IMR-90 (cell line): ENCODE results near the gene SIRT2. TPM values are rescaled to one million over a fixed set of nuclear protein-coding genes. Genes with fewer than 3 reads are reported as not detected.

Source experiments
- ATAC-seq: fragments of 200-7000 bp; cut with Tn5 transposase; 2 replicates; pipeline ENCODE4 v1.9.1; 2020; ENCODE audit warnings: low read depth, mild to moderate bottlenecking, moderate library complexity
- BruUV-seq: library from RNA; stranded (reverse); fragments of 400-500 nt; replicated peaks from 2 replicates; lab custom pipeline; 2021; lab: Mats Ljungman, UMichigan
- CTCF ChIA-PET: fragments of 300-600 bp; formaldehyde crosslinking; extraction: SDS; loops from one replicate; lab custom pipeline; 2021; ENCODE audit warnings: antibody characterized with exemption; lab: Yijun Ruan, JAX
- POLR2A ChIA-PET: fragments of 300-600 bp; sonication (Branson Sonifier 250); formaldehyde crosslinking; loops from one replicate; lab custom pipeline; 2022; ENCODE audit warnings: antibody characterized with exemption; ENCODE audit not compliant: unreplicated experiment; lab: Charles Lee
- DNase-seq: peaks from one replicate; pipeline ENCODE4 v3.0.0; 2013
- H2AFZ ChIP-seq: replicated peaks from 2 replicates; pipeline ENCODE3; 2013; ENCODE audit warnings: low read length, mild to moderate bottlenecking; ENCODE audit not compliant: poor library complexity
- H2AK5ac ChIP-seq: 2 replicates; pipeline ENCODE4 v1.6.1; 2013; ENCODE audit warnings: low read depth, low read length, inconsistent platforms
- H2AK9ac ChIP-seq: replicated peaks from 2 replicates; pipeline ENCODE3; 2013; ENCODE audit warnings: mild to moderate bottlenecking, low read depth, low read length, moderate library complexity; ENCODE audit not compliant: poor library complexity
- H2BK120ac ChIP-seq: 2 replicates; pipeline ENCODE4 v1.6.1; 2013; ENCODE audit warnings: low read depth, low read length, inconsistent platforms
- H2BK15ac ChIP-seq: 3 replicates; pipeline ENCODE4 v1.6.1; 2013; ENCODE audit warnings: low read depth, low read length, inconsistent platforms
- H2BK20ac ChIP-seq: 2 replicates; pipeline ENCODE4 v1.6.1; 2013; ENCODE audit warnings: low read depth, mild to moderate bottlenecking, inconsistent platforms, low read length, moderate library complexity
- H2BK5ac ChIP-seq: 2 replicates; pipeline ENCODE4 v1.6.1; 2013; ENCODE audit warnings: mild to moderate bottlenecking, low read depth, low read length, inconsistent platforms; ENCODE audit not compliant: poor library complexity, severe bottlenecking
- H3K14ac ChIP-seq: replicated peaks from 2 replicates; pipeline ENCODE4 v1.6.1; 2013; ENCODE audit warnings: low read depth, low read length, inconsistent platforms
- H3K18ac ChIP-seq: 2 replicates; pipeline ENCODE4 v1.6.1; 2013; ENCODE audit warnings: low read depth, low read length, control low read depth
- H3K23ac ChIP-seq: 2 replicates; pipeline ENCODE4 v1.6.1; 2013; ENCODE audit warnings: low read depth, low read length, inconsistent platforms
- H3K27ac ChIP-seq: 2 replicates; pipeline ENCODE4 v1.5.1; 2013; ENCODE audit warnings: mild to moderate bottlenecking, control low read depth, low read length; ENCODE audit not compliant: insufficient read depth
- H3K27me3 ChIP-seq: 2 replicates; pipeline ENCODE4 v1.6.1; 2013; ENCODE audit warnings: low read length; ENCODE audit not compliant: control insufficient read depth, insufficient read depth
- H3K36me3 ChIP-seq: 2 replicates; pipeline ENCODE4 v1.6.1; 2013; ENCODE audit warnings: low read length, mixed read lengths; ENCODE audit not compliant: control insufficient read depth, insufficient read depth
- H3K4ac ChIP-seq: 2 replicates; pipeline ENCODE4 v1.6.1; 2013; ENCODE audit warnings: low read depth, low read length, inconsistent platforms
- H3K4me1 ChIP-seq: 2 replicates; pipeline ENCODE4 v1.6.1; 2013; ENCODE audit warnings: low read length, mixed read lengths; ENCODE audit not compliant: control insufficient read depth, insufficient read depth
- H3K4me2 ChIP-seq: 2 replicates; pipeline ENCODE4 v1.6.1; 2013; ENCODE audit warnings: low read depth, mild to moderate bottlenecking, control low read depth, low read length, moderate library complexity
- H3K4me3 ChIP-seq: 2 replicates; pipeline ENCODE4 v1.5.1; 2013; ENCODE audit warnings: low read depth, mild to moderate bottlenecking, control low read depth, low read length, moderate library complexity; ENCODE audit not compliant: insufficient read depth
- H3K56ac ChIP-seq: 2 replicates; pipeline ENCODE4 v1.6.1; 2013; ENCODE audit warnings: low read length, inconsistent platforms; ENCODE audit not compliant: insufficient read depth; ENCODE audit errors: extremely low read depth
- H3K79me1 ChIP-seq, 2 experiments: 2 replicates each; pipeline ENCODE4 v1.6.1; 2013; ENCODE audit warnings: low read length in 2 of 2, inconsistent platforms in 1 of 2, low read depth in 1 of 2
- H3K9ac ChIP-seq: 2 replicates; pipeline ENCODE4 v1.6.1; 2013; ENCODE audit warnings: low read depth, low read length, control low read depth
- H3K9me1 ChIP-seq: 2 replicates; pipeline ENCODE4 v1.6.1; 2013; ENCODE audit warnings: low read length, inconsistent platforms; ENCODE audit not compliant: insufficient read depth
- H3K9me3 ChIP-seq: 2 replicates; pipeline ENCODE4 v1.6.1; 2013; ENCODE audit warnings: low read length; ENCODE audit not compliant: control insufficient read depth, insufficient read depth
- H4K20me1 ChIP-seq: 2 replicates; pipeline ENCODE4 v1.6.1; 2013; ENCODE audit warnings: low read length, inconsistent platforms; ENCODE audit not compliant: insufficient read depth
- H4K5ac ChIP-seq: 2 replicates; pipeline ENCODE4 v1.6.1; 2013; ENCODE audit warnings: mild to moderate bottlenecking, low read depth, low read length, control low read depth
- H4K8ac ChIP-seq, 2 experiments: 2 replicates each; pipeline ENCODE4 v1.6.1; 2013; ENCODE audit warnings: low read depth in 2 of 2, low read length in 2 of 2, control low read depth in 1 of 2, inconsistent platforms in 1 of 2
- H4K91ac ChIP-seq: 2 replicates; pipeline ENCODE4 v1.6.1; 2013; ENCODE audit warnings: low read depth, low read length, inconsistent platforms; ENCODE audit not compliant: insufficient read depth
- BHLHE40 ChIP-seq: fragments of 150-350 bp; IDR thresholded peaks from 2 replicates; pipeline ENCODE4 v1.6.1; 2016; ENCODE audit warnings: mild to moderate bottlenecking, low read depth, low read length
- CEBPB ChIP-seq: IDR thresholded peaks from 2 replicates; pipeline ENCODE4 v1.6.1; 2012; ENCODE audit warnings: low read depth, low read length, improper control_type of control experiment
- CHD1 ChIP-seq: IDR thresholded peaks from 2 replicates; pipeline ENCODE4 v1.6.1; 2012; ENCODE audit warnings: low read depth, low read length, improper control_type of control experiment
- FOS ChIP-seq: fragments of 150-350 bp; IDR thresholded peaks from 2 replicates; pipeline ENCODE4 v1.6.1; 2016; ENCODE audit warnings: low read depth, low read length
- MAFK ChIP-seq: IDR thresholded peaks from 2 replicates; pipeline ENCODE4 v1.6.1; 2012; ENCODE audit warnings: low read depth, low read length, improper control_type of control experiment
- MXI1 ChIP-seq: IDR thresholded peaks from 2 replicates; pipeline ENCODE4 v1.6.1; 2012; ENCODE audit warnings: low read depth, mild to moderate bottlenecking, low read length, moderate library complexity, borderline replicate concordance
- POLR2A ChIP-seq: IDR thresholded peaks from 2 replicates; pipeline ENCODE4 v1.6.1; 2012; ENCODE audit warnings: mild to moderate bottlenecking, low read depth, low read length
- RAD21 ChIP-seq: IDR thresholded peaks from 2 replicates; pipeline ENCODE4 v1.6.1; 2012; ENCODE audit warnings: low read length, improper control_type of control experiment
- RCOR1 ChIP-seq: IDR thresholded peaks from 2 replicates; pipeline ENCODE4 v1.6.1; 2012; ENCODE audit warnings: mild to moderate bottlenecking, low read length, improper control_type of control experiment; ENCODE audit not compliant: insufficient replicate concordance
- RFX5 ChIP-seq: IDR thresholded peaks from 2 replicates; pipeline ENCODE4 v1.8.0; 2012; ENCODE audit warnings: low read depth, mild to moderate bottlenecking, low read length, moderate library complexity
- SMC3 ChIP-seq: fragments of 150-350 bp; IDR thresholded peaks from 2 replicates; pipeline ENCODE4 v1.6.1; 2016; ENCODE audit warnings: low read depth, mild to moderate bottlenecking, antibody characterized with exemption, low read length, moderate library complexity
- WGBS, 2 experiments: methylation state at CpG; one replicate each; pipeline versions ENCODE4 v1.1.5 to v1.1.7; 2013; ENCODE audit warnings: missing lambda C conversion rate in 2 of 2; ENCODE audit not compliant: insufficient read length in 1 of 2; ENCODE audit errors: extremely low coverage in 2 of 2; 5-methylcytosine and 5-hydroxymethylcytosine counted together
- dilution Hi-C: fragments of 300-500 bp; cut with HindIII; formaldehyde crosslinking; loops from one replicate; pipeline ENCODE4 v1.14.3; 2018; ENCODE audit warnings: low sequenced_read_pairs; ENCODE audit not compliant: unreplicated experiment
- in situ Hi-C: fragments of 300-500 bp; cut with MboI; formaldehyde crosslinking; loops from 3 replicates; pipeline ENCODE4 v1.14.3; 2019; ENCODE audit warnings: low sequenced_read_pairs, inconsistent platforms, mixed read lengths
- intact Hi-C: fragments of 100-400 bp; cut with micrococcal nuclease; formaldehyde crosslinking; loops from 2 replicates; pipeline ENCODE4 v1.10.0; 2022
- polyA plus RNA-seq, 3 experiments: library from polyadenylated mRNA; depleted of rRNA; stranded (reverse); fragments of >200 nt; gene quantifications; 2 replicates each; pipeline ENCODE4 v1.2.3, GENCODE V29; 2012; ENCODE audit warnings: low replicate concordance in 1 of 3
- total RNA-seq: library from RNA; depleted of rRNA; stranded (reverse); fragments of >200 nt; gene quantifications from 2 replicates; pipeline ENCODE4 v1.2.3, GENCODE V29; 2012
- TF ChIP-seq, protein P1 (sequence below): fragments of 150-350 bp; IDR thresholded peaks from 2 replicates; pipeline ENCODE4 v1.6.1; 2017; ENCODE audit warnings: mild to moderate bottlenecking, antibody characterized with exemption, low read length, low read depth
- TF ChIP-seq, protein P2 (sequence below): fragments of 150-350 bp; IDR thresholded peaks from 2 replicates; pipeline ENCODE4 v1.6.1; 2016; ENCODE audit warnings: low read depth, mild to moderate bottlenecking, low read length, moderate library complexity, borderline replicate concordance
- TF ChIP-seq, protein P3 (sequence below): conservative IDR thresholded peaks from 2 replicates; pipeline ENCODE4 v1.5.1; 2012; ENCODE audit warnings: mild to moderate bottlenecking, low read depth, low read length, improper control_type of control experiment

Gene SIRT2
- total and polyA plus RNA-seq, 2 of the 4 experiments (the other 2 are of a cell fraction) = 43.0 to 50.0 TPM

DNA sequence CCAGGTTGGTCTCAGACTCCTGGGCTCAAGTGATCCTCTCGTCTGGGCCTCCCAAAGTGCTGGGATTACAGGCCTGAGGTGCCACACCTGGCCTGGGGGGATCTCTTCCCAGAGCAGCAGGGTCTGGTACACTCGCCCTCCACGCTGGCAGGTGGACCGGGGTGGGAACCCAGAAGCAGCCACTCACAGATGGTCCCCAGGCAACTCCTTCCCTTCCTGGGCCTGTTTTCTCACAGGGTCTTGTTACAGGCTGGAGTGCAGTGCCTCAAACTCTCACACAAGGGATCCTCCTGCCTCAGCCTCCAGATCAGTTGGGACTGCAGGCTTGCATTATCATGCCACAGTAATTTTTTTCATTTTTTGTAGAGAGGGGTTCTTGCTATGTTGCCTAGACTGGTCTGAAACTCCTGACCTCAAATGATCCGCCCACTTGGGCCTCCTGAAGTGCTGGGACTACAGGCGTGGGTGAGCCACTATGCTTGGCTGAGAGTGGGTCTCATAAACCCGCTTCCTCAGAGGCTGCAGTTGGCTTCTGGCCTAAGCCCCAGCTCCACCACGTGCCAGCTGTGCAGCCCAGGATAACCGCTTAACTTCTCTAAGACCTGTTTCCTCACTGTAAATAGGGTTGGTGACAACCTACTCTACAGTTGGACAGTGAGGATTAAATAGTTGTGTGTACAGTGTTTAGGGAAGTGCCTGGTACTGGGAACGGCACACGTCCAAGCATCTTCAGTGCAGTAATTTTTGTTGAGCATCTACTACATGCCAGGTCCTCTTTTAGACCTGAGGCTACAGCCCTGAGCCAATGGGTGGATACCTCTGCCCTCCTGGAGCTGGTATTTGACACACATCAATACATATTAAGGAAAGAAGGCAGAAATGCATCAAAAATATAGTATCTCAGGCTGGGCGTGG lies 13.4 kb upstream of the SIRT2 start:
- Histone ChIP-seq H3K4me2 (no peak overlapping the region), H2AK5ac (no peak overlapping the region), H3K9me3 (no peaks in the 10 kb centered on the region), H3K27ac (no peak overlapping the region), H3K23ac (no peak overlapping the region), H4K20me1 (no peaks in the 10 kb centered on the region; the same call in 1 of the 2 replicates), H4K8ac (no peak overlapping the region), H4K5ac (no peak overlapping the region), H3K4ac (no peak overlapping the region), H3K9ac (no peak overlapping the region), H2AFZ (peak overlapping the region; percentile 41), H3K14ac (no peak overlapping the region), H3K56ac (no peak overlapping the region), H2AK9ac (no peak overlapping the region), H2BK15ac (no peak overlapping the region), H3K79me1 (no peaks in the 10 kb centered on the region), H3K27me3 (peaks cover 4% of the 10 kb centered on the region; the same call in 1 of the 2 replicates), H2BK5ac (no peak overlapping the region), H4K91ac (no peak overlapping the region), H3K4me1 (no peaks in the 10 kb centered on the region), H3K36me3 (peaks cover 5% of the 10 kb centered on the region), H3K18ac (no peak overlapping the region), H3K9me1 (no peaks in the 10 kb centered on the region), H2BK120ac (no peak overlapping the region), H2BK20ac (no peak overlapping the region), H3K4me3 (no peak overlapping the region)
- WGBS, 2 experiments = 78% methylated on average over 3 of the region's 12 CpGs; no CpG with 5 or more reads in 1 of the 2 experiments
- no peak for DNase-seq
- in situ Hi-C loops (loop anchor here (25.0 kb wide), 1 partner anchor 176 kb away; the partner anchor contains the start of gene CAPN12), intact Hi-C loops (no loop called here), dilution Hi-C loops (no loop called here)
- ATAC-seq = no peak
- BruUV-seq = no TSS peak
- TF ChIP-seq POLR2A (no peak), MAFK (no peak), RCOR1 (no peak), RFX5 (no peak), MXI1 (no peak), FOS (no peak), CHD1 (no peak), SMC3 (no peak), BHLHE40 (no peak), CEBPB (no peak), RAD21 (no peak)
- TF ChIP-seq, protein P1, sequence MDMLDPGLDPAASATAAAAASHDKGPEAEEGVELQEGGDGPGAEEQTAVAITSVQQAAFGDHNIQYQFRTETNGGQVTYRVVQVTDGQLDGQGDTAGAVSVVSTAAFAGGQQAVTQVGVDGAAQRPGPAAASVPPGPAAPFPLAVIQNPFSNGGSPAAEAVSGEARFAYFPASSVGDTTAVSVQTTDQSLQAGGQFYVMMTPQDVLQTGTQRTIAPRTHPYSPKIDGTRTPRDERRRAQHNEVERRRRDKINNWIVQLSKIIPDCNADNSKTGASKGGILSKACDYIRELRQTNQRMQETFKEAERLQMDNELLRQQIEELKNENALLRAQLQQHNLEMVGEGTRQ = no peak
- TF ChIP-seq, protein P2, sequence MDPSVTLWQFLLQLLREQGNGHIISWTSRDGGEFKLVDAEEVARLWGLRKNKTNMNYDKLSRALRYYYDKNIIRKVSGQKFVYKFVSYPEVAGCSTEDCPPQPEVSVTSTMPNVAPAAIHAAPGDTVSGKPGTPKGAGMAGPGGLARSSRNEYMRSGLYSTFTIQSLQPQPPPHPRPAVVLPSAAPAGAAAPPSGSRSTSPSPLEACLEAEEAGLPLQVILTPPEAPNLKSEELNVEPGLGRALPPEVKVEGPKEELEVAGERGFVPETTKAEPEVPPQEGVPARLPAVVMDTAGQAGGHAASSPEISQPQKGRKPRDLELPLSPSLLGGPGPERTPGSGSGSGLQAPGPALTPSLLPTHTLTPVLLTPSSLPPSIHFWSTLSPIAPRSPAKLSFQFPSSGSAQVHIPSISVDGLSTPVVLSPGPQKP = no peak
- TF ChIP-seq, protein P3, sequence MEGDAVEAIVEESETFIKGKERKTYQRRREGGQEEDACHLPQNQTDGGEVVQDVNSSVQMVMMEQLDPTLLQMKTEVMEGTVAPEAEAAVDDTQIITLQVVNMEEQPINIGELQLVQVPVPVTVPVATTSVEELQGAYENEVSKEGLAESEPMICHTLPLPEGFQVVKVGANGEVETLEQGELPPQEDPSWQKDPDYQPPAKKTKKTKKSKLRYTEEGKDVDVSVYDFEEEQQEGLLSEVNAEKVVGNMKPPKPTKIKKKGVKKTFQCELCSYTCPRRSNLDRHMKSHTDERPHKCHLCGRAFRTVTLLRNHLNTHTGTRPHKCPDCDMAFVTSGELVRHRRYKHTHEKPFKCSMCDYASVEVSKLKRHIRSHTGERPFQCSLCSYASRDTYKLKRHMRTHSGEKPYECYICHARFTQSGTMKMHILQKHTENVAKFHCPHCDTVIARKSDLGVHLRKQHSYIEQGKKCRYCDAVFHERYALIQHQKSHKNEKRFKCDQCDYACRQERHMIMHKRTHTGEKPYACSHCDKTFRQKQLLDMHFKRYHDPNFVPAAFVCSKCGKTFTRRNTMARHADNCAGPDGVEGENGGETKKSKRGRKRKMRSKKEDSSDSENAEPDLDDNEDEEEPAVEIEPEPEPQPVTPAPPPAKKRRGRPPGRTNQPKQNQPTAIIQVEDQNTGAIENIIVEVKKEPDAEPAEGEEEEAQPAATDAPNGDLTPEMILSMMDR = no peak
- ChIA-PET CTCF (no interaction called here), POLR2A (interaction anchor here (0.6 kb wide), 1 partner anchor 20 kb away, joined by 3 read pairs; no protein-coding TSS in a partner anchor)
